8988T (cell line): Measurements from ENCODE around the gene OR5AR1.
A peak's percentile ranks its signal among the peaks of the same experiment; 100 is the strongest.
"Not testable (repeated sequence)": the region's sequence is repeated elsewhere in the genome, so short reads cannot be mapped to it uniquely, and the experiment has no call there.

Source experiments
- DNase-seq: peaks from one replicate; pipeline ENCODE4 v3.0.0; 2011

Gene OR5AR1

DNA sequence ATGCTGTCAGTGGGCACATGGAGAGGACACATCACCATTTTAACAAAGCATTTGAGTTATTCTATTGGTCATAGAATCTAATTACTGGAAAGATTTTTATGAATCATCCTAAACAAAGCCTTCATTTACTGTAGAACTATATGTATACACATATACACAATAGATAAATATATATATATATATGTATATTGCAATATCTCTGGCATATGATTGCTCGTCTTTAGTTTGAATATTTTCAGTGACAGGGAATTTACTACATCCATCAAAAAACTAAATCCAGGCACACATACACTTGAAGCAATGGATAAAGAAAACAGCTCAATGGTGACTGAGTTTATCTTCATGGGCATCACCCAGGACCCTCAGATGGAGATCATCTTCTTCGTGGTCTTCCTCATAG, at the start of gene OR5AR1:
OR5AR1 (plus strand) TSS at position 301 of the 400 bp plus-strand sequence; CDS start at position 301, 0 bp downstream.
- no peak for DNase-seq

DNA sequence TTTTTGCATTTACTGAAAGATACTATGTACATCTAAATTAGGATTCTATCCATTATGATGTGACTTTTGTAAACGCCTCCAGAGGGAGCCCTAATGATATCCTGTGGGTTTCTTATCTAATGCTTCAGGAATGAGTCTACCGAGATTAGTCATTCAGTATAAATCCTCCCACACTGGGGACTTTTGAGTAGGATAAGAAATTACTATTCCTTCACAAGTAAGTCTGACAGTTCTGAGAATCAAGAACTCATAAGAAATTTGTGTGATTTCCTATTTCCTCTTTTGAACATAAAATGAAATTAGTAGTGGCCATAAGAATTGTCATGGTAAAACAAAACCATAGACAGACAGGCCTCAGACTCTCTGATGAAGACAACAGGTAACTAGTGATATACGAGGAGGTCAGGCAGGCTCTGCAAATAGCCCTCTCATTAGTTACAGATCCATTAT, 38.8 kb upstream of the OR5AR1 start:
- DNase-seq, result peak; percentile 35

DNA sequence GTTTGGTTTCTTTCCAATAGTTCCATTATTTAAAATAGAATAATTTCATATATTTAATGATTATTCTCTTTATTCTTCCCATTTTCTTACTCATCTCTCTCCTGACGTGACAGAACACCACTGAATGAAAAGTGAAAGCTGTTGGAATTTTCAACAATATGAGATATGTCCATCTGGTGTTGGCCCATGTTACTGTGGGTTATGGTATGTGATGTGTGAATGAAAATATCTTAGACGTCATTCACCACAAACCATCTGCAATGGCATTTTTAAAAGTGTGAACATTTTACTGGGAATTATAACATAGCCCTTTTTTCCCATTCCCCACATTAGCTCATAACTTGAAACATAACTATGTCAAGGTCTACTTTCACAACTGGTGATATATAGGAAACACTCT, 37.5 kb upstream of the OR5AR1 start:
- DNase-seq, result no peak

DNA sequence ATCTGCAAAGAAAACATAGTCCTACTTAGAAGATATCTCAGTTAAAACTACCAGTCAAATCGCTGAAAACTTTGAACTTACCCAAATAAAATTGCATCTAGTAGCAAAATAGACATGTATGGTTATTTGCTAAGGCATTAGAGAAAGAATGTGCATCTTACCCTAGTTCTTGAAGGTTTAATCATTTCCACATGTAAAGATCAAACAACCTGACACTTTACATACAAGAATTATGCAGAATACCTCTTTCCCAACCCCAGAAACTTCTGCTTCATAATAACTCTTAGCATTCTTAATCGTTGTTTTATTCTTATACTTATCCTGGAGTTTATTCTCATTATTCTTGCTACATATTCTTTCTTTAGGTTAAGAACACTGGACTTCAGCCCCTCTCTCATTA, 31.2 kb upstream of the OR5AR1 start:
- DNase-seq, result no peak

DNA sequence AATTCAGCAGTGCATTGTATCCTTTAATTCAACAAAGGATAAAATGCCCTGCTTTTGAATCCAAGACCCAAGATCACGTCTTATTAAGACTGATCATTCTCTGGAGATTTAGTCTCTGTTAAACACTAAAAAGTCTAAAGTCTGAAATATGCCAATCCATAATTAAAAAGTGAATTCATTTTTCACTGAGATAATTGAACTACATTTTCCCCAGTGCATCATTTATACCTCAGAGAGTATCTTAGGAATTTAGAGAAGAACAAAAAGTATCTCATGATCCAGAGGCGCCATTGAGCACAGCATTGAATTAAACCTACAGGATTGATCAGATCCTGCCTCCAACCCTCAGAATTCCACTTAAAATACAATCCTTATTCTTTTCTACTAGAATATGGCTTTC, 26.6 kb upstream of the OR5AR1 start:
- DNase-seq, result no peak

DNA sequence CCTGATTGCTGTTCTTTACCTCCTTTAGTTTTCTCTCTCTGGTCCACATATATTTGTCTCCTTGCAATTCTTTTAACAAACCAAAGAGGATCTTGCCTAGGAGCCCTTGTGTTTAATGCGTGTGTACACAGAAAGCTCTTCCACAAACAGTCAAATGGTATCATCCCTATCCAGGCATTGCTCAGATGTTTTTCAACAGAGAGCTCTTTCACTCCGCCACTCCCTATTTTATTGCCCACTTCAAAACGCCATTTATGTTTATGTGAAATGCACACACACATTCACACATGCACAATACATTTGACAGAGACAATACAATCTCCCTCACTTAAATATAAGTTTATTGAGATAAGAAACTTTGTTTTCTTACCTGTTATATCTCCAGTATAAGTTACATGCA, 26.0 kb upstream of the OR5AR1 start:
- no peak for DNase-seq

DNA sequence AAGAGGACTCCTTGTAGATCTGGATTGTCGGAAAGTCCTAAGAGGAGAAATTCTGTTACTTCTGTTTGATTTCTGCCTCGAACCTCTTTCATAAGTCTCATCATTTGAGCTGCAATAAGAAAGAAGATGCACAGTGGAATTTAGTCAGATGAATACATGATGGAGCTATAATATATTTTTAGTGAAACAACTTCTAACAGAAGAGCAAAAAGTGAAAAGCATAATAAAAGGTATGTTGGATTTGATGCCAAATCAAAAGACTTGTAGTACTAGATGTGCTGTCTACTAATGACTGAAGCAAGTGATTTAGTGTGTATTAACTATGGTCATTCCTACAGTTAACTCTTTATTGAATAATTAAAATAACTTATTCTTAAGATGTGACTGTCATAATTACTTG, 21.1 kb upstream of the OR5AR1 start, which contains the start of gene OR5AP2:
OR5AP2 (minus strand) TSS at position 101 of the 400 bp plus-strand sequence; CDS start at position 101, 0 bp downstream.
- no peak for DNase-seq

DNA sequence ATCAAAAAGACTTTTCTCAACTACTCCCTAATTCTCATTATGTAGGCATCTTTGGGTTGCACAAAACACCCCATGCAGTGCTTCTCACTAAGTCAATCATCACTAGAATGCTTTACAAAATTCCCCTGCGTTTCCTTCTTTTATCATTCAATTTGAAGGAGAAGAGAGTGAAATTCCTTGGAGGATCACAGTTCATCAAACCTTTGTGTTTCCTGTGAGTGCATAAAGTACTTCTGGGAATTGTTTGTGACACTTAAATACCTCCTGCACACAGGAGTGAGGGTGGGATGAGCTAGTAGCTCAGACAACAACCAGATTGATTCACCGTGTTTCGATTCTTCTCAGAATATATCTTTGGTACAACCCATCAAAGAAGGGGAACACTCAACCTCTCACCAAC, 3.7 kb upstream of the OR5AR1 start:
- no peak for DNase-seq

DNA sequence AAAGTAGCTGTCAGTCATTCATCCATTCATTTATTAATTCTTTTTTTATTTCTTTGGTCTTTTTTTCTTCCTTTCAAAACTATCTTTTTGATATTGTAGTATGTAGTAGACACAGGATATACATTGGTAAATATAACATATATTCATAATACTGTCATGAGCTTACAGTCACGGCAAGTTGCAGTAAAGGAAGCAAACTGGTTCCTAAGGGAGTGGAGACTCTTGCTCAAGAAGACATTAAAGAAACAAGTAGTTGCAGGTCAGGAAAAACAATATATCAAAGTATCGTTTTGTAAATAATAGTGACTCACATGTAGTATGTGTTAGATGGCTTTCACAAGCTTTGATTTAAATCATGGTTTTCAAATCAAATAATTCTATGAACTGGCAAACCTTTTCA, 7.5 kb downstream of the OR5AR1 start:
- DNase-seq, result no peak

DNA sequence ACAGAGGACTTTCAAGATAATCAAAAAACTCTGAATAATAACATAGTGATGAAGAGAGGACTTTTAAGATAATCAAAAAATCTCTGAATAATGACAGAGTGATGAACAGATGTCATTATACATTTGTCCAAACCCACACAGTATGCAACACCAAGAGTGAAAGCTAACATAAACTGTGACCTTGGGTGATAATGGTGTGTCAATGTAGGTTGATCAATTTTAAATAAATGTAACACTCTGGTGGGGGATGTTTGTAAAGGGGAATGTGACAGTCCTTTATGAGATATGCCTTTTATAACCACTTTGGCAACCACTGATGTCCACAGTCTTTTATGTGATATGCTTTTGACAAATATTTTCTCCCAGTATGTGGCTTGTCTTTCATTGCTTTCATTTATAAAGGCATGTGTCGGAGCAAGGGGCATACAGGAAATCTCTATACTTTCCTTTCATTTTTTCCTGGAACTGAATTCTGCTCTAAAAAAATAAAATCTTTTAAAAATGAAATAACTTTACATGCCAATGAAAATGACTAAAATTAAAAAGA, 25.1 kb downstream of the OR5AR1 start:
- no peak for DNase-seq

DNA sequence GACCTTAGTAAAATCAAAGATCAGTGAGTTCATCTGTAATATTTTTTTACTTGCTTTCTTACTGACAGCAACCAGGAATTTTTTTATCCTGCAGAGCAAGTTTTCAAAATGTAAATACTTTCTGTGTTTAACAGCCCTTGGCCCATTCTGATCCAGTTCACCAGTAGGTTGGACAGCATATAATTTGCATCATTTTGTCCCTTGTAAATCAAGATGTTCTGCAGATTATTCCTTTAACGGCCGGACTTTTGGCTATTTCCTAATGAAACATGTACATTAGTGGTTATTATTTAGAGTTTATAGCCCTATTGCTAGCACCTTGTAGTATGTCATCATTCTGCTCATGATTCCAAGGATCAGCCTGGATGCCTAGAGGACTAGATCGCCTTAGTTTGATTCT, 27.7 kb downstream of the OR5AR1 start:
- not testable (repeated sequence) for DNase-seq

DNA sequence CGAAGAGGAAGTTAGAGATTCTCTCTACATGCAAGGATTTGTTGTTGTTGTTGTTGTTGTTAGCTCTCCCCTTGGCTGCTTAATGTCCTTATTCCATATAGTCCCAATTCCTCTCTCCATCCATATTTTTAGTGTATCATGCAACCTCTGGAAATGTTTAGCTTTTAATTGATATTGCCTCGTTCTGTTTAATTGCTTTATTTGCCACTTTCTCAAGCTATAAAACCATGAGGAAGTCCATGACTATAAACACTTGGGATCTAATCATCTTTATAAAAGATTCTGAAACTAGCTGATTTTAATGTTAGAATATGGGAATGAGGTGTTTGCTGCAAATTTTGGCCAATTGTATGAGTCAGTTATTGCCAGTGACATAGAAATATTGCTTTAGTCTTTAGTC, 29.9 kb downstream of the OR5AR1 start:
- no peak for DNase-seq

DNA sequence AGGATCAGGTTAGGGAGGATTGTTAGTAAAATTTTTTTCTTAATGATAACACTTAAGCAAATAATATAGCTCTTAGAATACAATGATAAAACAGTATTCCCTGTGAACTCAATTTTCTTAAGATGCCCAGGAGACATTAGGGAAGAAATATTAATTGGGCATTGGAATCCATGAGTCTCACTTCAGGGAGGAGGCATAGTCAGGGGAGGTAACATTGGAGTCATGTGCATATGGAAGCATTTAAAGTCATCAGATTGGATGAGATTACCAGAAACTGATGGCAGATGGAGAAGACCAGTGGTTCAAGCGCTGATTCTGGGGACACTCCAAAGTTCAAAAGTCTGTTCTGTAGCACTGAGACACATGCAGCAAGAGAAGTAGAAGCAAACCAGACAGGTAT, 35.3 kb downstream of the OR5AR1 start, which contains the start of gene OR9G1:
OR9G1 (plus strand) TSS at position 301 of the 400 bp plus-strand sequence. CDS start 1,293 bp downstream, outside the sequence.
- DNase-seq, result no peak

DNA sequence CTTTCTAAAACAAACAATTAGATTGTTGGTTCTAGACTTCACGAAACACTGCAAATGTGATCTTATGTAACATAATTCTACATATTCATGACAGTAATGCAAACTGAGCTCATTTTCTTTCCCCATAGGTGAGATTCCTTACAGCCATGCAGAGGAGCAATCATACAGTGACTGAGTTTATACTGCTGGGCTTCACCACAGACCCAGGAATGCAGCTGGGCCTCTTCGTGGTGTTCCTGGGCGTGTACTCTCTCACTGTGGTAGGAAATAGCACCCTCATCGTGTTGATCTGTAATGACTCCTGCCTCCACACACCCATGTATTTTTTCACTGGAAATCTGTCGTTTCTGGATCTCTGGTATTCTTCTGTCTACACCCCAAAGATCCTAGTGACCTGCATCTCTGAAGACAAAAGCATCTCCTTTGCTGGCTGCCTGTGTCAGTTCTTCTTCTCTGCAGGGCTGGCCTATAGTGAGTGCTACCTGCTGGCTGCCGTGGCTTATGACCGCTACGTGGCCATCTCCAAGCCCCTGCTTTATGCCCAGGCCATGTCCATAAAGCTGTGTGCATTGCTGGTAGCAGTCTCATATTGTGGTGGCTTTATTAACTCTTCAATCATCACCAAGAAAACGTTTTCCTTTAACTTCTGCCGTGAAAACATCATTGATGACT, 36.9 kb downstream of the OR5AR1 start:
- no peak for DNase-seq

DNA sequence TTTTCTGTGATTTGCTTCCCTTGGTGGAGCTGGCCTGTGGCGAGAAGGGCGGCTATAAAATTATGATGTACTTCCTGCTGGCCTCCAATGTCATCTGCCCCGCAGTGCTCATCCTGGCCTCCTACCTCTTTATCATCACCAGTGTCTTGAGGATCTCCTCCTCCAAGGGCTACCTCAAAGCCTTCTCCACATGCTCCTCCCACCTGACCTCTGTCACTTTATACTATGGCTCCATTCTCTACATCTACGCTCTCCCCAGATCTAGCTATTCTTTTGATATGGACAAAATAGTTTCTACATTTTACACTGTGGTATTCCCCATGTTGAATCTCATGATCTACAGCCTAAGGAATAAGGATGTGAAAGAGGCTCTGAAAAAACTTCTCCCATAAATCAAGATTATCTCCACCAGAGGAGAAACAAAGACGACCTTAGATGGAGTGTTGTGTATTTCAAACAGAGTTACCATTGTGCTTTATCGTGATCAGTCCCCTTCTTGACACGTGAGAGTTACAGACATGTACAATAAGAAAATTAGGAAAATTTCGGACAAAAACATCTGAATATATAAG, 37.5 kb downstream of the OR5AR1 start:
- DNase-seq, result no peak

DNA sequence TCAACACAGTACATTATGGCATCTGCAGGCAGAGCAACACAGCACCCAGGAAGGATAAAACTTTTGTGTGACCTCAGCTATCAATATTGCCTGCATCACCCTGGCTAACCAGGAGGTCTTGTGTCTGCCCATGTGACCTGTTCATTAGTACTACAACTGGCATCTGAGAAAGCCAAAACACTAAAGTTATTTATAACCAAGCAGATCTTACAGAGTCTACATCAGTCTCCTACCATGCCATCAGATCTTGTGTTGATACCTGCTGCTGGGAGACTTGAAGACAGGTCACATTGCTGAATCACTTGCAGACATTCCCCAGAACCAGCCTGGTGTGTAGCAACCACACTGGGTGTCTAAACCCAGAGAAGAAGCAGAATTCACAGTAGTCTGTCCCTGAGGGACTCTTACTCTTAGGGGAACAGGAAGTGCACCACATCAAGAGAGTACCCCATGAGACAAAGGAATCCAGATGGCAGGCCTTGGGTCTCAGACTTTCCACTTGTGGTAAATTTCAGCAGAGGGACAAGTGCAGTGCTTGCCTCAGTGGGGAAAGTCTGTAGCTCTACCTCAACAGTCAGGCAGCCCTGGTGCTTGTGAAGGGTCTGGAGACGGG, 42.4 kb downstream of the OR5AR1 start:
- no peak for DNase-seq

DNA sequence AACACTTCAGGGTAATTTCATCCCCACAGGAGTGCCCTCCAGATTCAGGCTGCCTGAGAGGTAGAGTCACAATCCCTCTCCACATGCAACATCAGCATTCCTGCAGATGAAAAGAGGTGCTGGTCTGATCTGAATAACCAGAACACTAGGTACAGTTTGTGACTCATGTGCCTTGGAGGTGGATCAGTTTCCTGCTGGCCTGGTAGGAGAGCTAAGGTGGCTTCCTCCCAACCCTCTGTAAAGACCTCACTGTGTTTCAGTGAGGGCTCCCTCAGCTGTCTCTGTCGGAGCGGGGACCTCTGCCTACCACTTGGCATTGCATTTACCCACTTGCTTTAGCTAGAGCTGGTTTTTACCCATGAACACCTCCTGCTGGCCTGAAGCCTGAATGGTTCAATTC, 43.0 kb downstream of the OR5AR1 start:
- no peak for DNase-seq

DNA sequence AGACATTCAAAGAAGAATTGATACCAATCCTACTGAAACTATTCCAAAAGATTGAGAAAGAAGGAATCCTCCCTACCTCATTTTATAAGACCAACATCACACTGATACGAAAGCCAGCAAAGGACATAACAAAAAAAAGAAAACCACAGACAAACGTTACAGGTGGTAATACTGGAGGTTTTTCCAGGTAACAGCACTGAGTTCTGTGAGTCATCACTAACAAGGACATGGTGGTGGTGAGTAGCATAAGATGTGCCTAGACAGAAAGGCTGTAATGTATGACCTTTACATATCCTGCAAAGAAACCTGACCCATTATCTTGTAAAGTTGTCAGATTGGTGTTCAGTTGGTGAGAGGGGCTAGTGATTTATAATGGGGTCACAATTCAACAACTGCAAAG, 50.7 kb downstream of the OR5AR1 start:
- DNase-seq, result no peak
